Measurements from ENCODE around the gene RIOX2.

The RIOX2 gene

DNA sequence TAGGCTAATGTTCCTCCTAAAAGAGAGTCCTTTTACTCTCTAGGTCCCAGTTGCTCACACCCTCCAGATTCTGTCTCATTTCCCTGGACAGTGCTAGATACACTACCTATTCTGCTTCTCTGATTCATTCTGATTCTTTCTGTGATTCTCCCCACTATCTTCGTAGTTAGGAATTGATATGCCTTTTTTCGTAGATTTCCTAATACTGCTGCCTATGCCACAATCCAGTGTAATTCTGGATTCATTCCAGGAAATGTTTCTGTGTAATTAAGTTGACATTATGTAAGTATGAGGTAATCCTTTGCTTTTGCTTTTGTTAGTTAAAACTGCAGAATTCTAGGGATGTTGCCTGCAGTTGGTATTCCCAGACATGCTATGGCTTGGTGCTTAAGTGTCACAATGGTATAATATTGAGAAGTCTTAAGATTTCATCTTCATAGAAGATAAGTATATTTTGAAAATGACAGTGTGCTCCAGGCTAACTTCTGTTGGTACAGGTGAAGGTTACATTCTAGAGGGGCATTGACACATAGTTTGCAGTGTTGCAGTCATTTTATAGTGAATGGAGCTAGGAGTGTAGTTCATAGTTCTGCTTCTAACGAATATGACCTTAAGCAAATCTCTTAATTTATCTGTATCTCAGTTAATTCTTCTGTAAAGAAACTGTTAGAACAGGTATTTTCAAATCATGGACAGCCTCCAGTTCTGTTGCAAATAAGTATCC is 54.3 kb downstream of the RIOX2 start:
- Histone ChIP-seq H4K20me1 (ENCODE audit: insufficient read depth) (no peaks in the 10 kb centered on the region), H3K9ac (no peak overlapping the region), H2AFZ (ENCODE audit: low read depth) (no peak overlapping the region), H3K4me3 (IDR thresholded peaks at IDR 0.05; ENCODE audit: insufficient read depth, low read depth, low read length) (no peak overlapping the region), H3K79me2 (ENCODE audit: insufficient read depth, low read depth) (no peaks in the 10 kb centered on the region), H3K36me3 (ENCODE audit: insufficient read depth) (0 out of 2 replicates have a peak, but pooled peaks cover 2% of the 10 kb centered on the region), H3K4me1 (ENCODE audit: low read depth, poor library complexity, severe bottlenecking) (no peaks in the 10 kb centered on the region), H3K27ac (no peak overlapping the region), H3K27me3 (ENCODE audit: insufficient read depth, low read depth) (no peaks in the 10 kb centered on the region), H3K4me2 (no peak overlapping the region)
- no peak for TF ChIP-seq CTCF (conservative IDR thresholded peaks at IDR 0.05; ENCODE audit: low read depth, low read length)

DNA sequence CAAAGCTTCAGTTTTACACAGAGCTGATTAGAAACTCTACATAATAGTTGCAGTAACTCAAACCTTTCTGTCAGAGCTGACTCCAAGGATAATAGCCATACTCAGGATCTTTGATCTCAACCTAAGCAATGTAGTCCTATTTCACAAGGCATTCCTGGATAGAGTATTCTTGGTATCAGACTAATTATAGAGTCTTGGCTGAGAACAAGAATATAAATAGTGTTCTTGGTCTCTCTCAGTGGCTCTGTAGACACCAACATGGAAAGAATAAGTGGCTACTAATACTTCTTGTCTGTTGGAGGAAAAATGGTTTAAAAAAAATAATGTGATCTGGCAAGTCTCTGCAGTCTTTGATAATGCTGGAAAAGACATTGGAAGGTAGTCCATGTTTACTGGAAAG is 55.7 kb downstream of the RIOX2 start:
- TF ChIP-seq CTCF (conservative IDR thresholded peaks at IDR 0.05; ENCODE audit: low read depth, low read length) = no peak
- Histone ChIP-seq H3K4me3 (IDR thresholded peaks at IDR 0.05; ENCODE audit: insufficient read depth, low read depth, low read length) (no peak overlapping the region), H3K36me3 (ENCODE audit: insufficient read depth) (0 out of 2 replicates have a peak, but pooled peaks cover 2% of the 10 kb centered on the region), H3K27me3 (ENCODE audit: insufficient read depth, low read depth) (no peaks in the 10 kb centered on the region), H3K4me2 (no peak overlapping the region), H3K9ac (no peak overlapping the region), H3K79me2 (ENCODE audit: insufficient read depth, low read depth) (no peaks in the 10 kb centered on the region), H2AFZ (ENCODE audit: low read depth) (no peak overlapping the region), H3K27ac (no peak overlapping the region), H4K20me1 (ENCODE audit: insufficient read depth) (no peaks in the 10 kb centered on the region), H3K4me1 (ENCODE audit: low read depth, poor library complexity, severe bottlenecking) (no peaks in the 10 kb centered on the region)

DNA sequence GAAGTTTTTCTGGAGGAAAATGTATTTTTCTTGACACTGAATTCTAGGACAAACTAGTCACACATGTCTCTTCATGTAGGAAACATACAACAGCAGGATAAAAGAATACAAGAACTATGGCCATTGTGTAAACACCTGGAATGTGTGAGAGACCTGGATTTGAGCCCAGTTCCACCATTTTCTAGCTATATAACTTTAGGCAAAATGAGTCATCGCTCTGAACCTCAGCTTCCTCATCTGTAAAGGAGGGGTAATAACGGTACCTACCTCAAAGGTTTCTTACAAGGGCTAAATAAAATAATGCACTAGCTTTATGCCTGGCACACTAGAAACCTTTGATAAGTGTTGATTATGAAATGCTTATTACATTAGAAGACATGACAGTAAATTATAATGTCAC is 57.8 kb downstream of the RIOX2 start:
- no peak overlapping the region for H3K9ac ChIP-seq
- H3K36me3 ChIP-seq (ENCODE audit: insufficient read depth) = 0 out of 2 replicates have a peak, but pooled peaks cover 2% of the 10 kb centered on the region
- H3K27me3 ChIP-seq (ENCODE audit: insufficient read depth, low read depth) = no peaks in the 10 kb centered on the region
- no peaks in the 10 kb centered on the region for H4K20me1 ChIP-seq (ENCODE audit: insufficient read depth)
- H3K4me2 ChIP-seq = no peak overlapping the region
- no peak overlapping the region for H2AFZ ChIP-seq (ENCODE audit: low read depth)
- no peak overlapping the region for H3K4me3 ChIP-seq (IDR thresholded peaks at IDR 0.05; ENCODE audit: insufficient read depth, low read depth, low read length)
- no peaks in the 10 kb centered on the region for H3K79me2 ChIP-seq (ENCODE audit: insufficient read depth, low read depth)
- H3K4me1 ChIP-seq (ENCODE audit: low read depth, poor library complexity, severe bottlenecking) = peaks cover 6% of the 10 kb centered on the region
- no peak overlapping the region for H3K27ac ChIP-seq
- TF ChIP-seq CTCF (conservative IDR thresholded peaks at IDR 0.05; ENCODE audit: low read depth, low read length) = no peak

GRCh38 chr3:97911459-97911858 is 60.8 kb downstream of the RIOX2 start:
- Histone ChIP-seq H3K36me3 (ENCODE audit: insufficient read depth) (0 out of 2 replicates have a peak, but pooled peaks cover 2% of the 10 kb centered on the region), H4K20me1 (ENCODE audit: insufficient read depth) (no peaks in the 10 kb centered on the region), H3K4me2 (no peak overlapping the region), H3K4me3 (IDR thresholded peaks at IDR 0.05; ENCODE audit: insufficient read depth, low read depth, low read length) (no peak overlapping the region), H3K27ac (peak overlapping the region; percentile 71; the same call in 1 of the 2 replicates), H3K9ac (peak overlapping the region; percentile 37; the same call in 1 of the 2 replicates), H3K79me2 (ENCODE audit: insufficient read depth, low read depth) (no peaks in the 10 kb centered on the region), H3K27me3 (ENCODE audit: insufficient read depth, low read depth) (no peaks in the 10 kb centered on the region), H2AFZ (ENCODE audit: low read depth) (no peak overlapping the region), H3K4me1 (ENCODE audit: low read depth, poor library complexity, severe bottlenecking) (peaks cover 6% of the 10 kb centered on the region)
- TF ChIP-seq CTCF (conservative IDR thresholded peaks at IDR 0.05; ENCODE audit: low read depth, low read length) = no peak
